Hepatocyte (in vitro differentiated cells): ENCODE results near the gene PHYKPL.

Source experiments
- EZH2 ChIP-seq: fragments of 200-600 bp; sonication (generic); IDR thresholded peaks from 2 replicates; pipeline ENCODE4 v1.6.1; 2016; ENCODE audit warnings: antibody characterized with exemption, mild to moderate bottlenecking, borderline replicate concordance
- EZH2phosphoT487 ChIP-seq: fragments of 200-600 bp; sonication (generic); IDR thresholded peaks from one replicate; pipeline ENCODE4 v1.6.1; 2018; ENCODE audit warnings: antibody characterized with exemption, mild to moderate bottlenecking, low read depth, moderate library complexity; ENCODE audit not compliant: unreplicated experiment, severe bottlenecking
- TF ChIP-seq, protein P1 (sequence below): fragments of 200-600 bp; sonication (generic); IDR thresholded peaks from 2 replicates; pipeline ENCODE4 v1.5.1; 2016; ENCODE audit warnings: antibody characterized with exemption, mild to moderate bottlenecking; ENCODE audit not compliant: poor library complexity

DNA sequence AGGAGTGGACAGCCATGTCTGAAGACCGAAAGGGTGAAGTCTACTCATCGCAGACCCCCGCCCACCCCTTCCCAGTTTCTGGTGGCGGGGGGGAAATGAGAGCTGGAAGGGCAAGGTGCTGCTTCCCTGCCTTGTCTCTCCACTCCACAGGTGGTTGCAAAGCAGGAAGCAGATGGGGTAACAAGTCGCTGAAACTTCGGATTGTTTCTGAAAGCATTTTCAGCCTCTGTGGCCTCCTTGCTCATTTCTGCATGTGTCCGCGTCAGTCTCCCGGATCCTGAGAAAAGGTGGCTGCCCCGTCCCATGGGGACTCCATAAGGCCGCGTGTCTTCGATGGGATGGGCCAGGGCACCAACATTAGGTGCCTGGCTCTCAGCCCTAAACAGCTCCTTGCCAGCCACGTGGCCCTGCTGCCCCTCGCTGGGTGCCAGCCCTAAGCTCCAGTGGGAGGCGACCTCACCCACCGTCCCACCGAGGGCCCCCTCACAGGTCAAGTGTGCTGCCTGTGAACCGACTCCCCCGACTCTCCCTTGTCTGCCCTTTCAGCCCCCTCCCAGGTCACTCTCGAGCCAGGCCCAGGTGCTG lies 971 bp downstream of the PHYKPL start:
- TF ChIP-seq, protein P1, sequence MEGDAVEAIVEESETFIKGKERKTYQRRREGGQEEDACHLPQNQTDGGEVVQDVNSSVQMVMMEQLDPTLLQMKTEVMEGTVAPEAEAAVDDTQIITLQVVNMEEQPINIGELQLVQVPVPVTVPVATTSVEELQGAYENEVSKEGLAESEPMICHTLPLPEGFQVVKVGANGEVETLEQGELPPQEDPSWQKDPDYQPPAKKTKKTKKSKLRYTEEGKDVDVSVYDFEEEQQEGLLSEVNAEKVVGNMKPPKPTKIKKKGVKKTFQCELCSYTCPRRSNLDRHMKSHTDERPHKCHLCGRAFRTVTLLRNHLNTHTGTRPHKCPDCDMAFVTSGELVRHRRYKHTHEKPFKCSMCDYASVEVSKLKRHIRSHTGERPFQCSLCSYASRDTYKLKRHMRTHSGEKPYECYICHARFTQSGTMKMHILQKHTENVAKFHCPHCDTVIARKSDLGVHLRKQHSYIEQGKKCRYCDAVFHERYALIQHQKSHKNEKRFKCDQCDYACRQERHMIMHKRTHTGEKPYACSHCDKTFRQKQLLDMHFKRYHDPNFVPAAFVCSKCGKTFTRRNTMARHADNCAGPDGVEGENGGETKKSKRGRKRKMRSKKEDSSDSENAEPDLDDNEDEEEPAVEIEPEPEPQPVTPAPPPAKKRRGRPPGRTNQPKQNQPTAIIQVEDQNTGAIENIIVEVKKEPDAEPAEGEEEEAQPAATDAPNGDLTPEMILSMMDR: no peak
- no peak for TF ChIP-seq EZH2
- TF ChIP-seq EZH2phosphoT487: no peak
